HepG2 (cell line): Measurements from ENCODE around the gene ASTE1. TPM values are rescaled to one million over a fixed set of nuclear protein-coding genes. Genes with fewer than 3 reads are reported as not detected.

Experiments
- ATAC-seq: fragments of 200-7000 bp; cut with Tn5 transposase; 3 replicates; pipeline ENCODE4 v1.9.1; 2020; ENCODE audit warnings: mild to moderate bottlenecking, moderate library complexity
- BruUV-seq: library from RNA; stranded (reverse); fragments of 400-500 nt; replicated peaks from 2 replicates; lab custom pipeline; 2021; lab: Mats Ljungman, UMichigan
- CTCF ChIA-PET: fragments of 300-600 bp; formaldehyde crosslinking; extraction: SDS; loops from one replicate; lab custom pipeline; 2021; ENCODE audit warnings: low total read pairs, inconsistent platforms, low intra/inter-chr PET ratio; lab: Yijun Ruan, JAX
- POLR2A ChIA-PET: fragments of 350-600 bp; sonication (Branson Sonifier 250); formaldehyde crosslinking; loops from one replicate; lab custom pipeline; 2020; ENCODE audit warnings: antibody characterized with exemption, inconsistent platforms; lab: Yijun Ruan, JAX
- DNase-seq: peaks from one replicate; pipeline ENCODE4 v3.0.0-alpha.2; 2015; ENCODE audit warnings: low spot score
- FAIRE-seq: peaks from 3 replicates; lab custom pipeline; 2011; peaks lifted over from hg19 to GRCh38; lab: Jason Lieb, UNC
- H2AFZ ChIP-seq: one replicate; pipeline ENCODE4 v1.6.1; 2011; ENCODE audit warnings: low read length, inconsistent platforms
- H3K27ac ChIP-seq: fragments of 300-600 bp; 3 replicates; pipeline ENCODE4 v1.8.0; 2011; ENCODE audit warnings: mixed run types, mild to moderate bottlenecking, mixed read lengths, low read length, inconsistent platforms; ENCODE audit not compliant: insufficient read depth; ENCODE audit errors: extremely low read length
- H3K27me3 ChIP-seq, 2 experiments: fragments of 200-600 bp in 1 of 2; 2 replicates in 1 of 2; 3 replicates in 1 of 2; pipeline versions ENCODE4 v1.6.0 to v1.8.0; 2011; ENCODE audit warnings: low read length in 2 of 2, mild to moderate bottlenecking in 2 of 2, moderate library complexity in 2 of 2, inconsistent platforms in 1 of 2; ENCODE audit not compliant: insufficient read depth in 2 of 2, control insufficient read depth in 1 of 2
- H3K36me3 ChIP-seq, 2 experiments: fragments of 200-600 bp in 1 of 2; replicated peaks in 1 of 2; 2 replicates in 1 of 2; 3 replicates in 1 of 2; pipeline versions ENCODE4 v1.5.1 to v1.8.0; 2011; ENCODE audit warnings: low read length in 2 of 2, inconsistent platforms in 1 of 2; ENCODE audit not compliant: insufficient read depth in 2 of 2, control insufficient read depth in 1 of 2
- H3K4me1 ChIP-seq: 2 replicates; pipeline ENCODE4 v1.5.1; 2012; ENCODE audit warnings: low read length, inconsistent platforms; ENCODE audit not compliant: insufficient read depth
- H3K4me2 ChIP-seq: 2 replicates; pipeline ENCODE4 v1.6.0; 2011; ENCODE audit warnings: low read depth, low read length, inconsistent platforms
- H3K4me3 ChIP-seq, 3 experiments: fragments of 200-600 bp in 1 of 3; sonication (generic), shearing (Covaris generic) in 1 of 3; replicated peaks in 1 of 3; 2 replicates each; pipeline ENCODE4 v1.5.1; 2011 to 2016; ENCODE audit warnings: low read length in 3 of 3, inconsistent platforms in 2 of 3, low read depth in 2 of 3, mild to moderate bottlenecking in 2 of 3, control low read depth in 1 of 3, mixed read lengths in 1 of 3; ENCODE audit not compliant: insufficient read depth in 1 of 3
- H3K79me2 ChIP-seq: one replicate; pipeline ENCODE4 v1.6.1; 2011; ENCODE audit warnings: low read length, inconsistent platforms; ENCODE audit not compliant: insufficient read depth
- H3K9ac ChIP-seq: 2 replicates; pipeline ENCODE4 v1.6.0; 2011; ENCODE audit warnings: mild to moderate bottlenecking, low read depth, low read length, inconsistent platforms; ENCODE audit not compliant: insufficient read depth
- H3K9me3 ChIP-seq: 2 replicates; pipeline ENCODE4 v1.5.1; 2012; ENCODE audit warnings: mild to moderate bottlenecking, low read length
- H4K20me1 ChIP-seq: 2 replicates; pipeline ENCODE4 v1.6.0; 2011; ENCODE audit warnings: inconsistent platforms, mild to moderate bottlenecking, low read length, moderate library complexity; ENCODE audit not compliant: insufficient read depth
- AGO1 ChIP-seq: fragments of 200-400 bp; formaldehyde crosslinking; IDR thresholded peaks from 2 replicates; pipeline ENCODE4 v1.6.1; 2017; ENCODE audit warnings: mild to moderate bottlenecking, low read depth, low read length, moderate library complexity; ENCODE audit not compliant: poor library complexity, severe bottlenecking
- CBFB ChIP-seq: sonication (generic); formaldehyde crosslinking; IDR thresholded peaks from 2 replicates; pipeline ENCODE4 v1.4.0; 2020; ENCODE audit warnings: missing genetic modification reagents
- FOXJ3 ChIP-seq: sonication (generic); formaldehyde crosslinking; IDR thresholded peaks from 2 replicates; pipeline ENCODE4 v1.4.0; 2020; ENCODE audit warnings: missing genetic modification reagents, mild to moderate bottlenecking, borderline replicate concordance
- HNRNPL ChIP-seq: fragments of 200-400 bp; formaldehyde crosslinking; IDR thresholded peaks from 2 replicates; pipeline ENCODE4 v1.6.1; 2017; ENCODE audit warnings: mild to moderate bottlenecking, low read depth, low read length
- TRIM24 ChIP-seq: sonication (generic); formaldehyde crosslinking; IDR thresholded peaks from 2 replicates; pipeline ENCODE4 v1.8.0; 2022; ENCODE audit warnings: mild to moderate bottlenecking, missing genetic modification reagents
- ZFP90 ChIP-seq: sonication (generic); formaldehyde crosslinking; IDR thresholded peaks from 2 replicates; pipeline ENCODE4 v1.8.0; 2022; ENCODE audit warnings: missing genetic modification reagents, mild to moderate bottlenecking, inconsistent platforms, borderline replicate concordance
- ZNF180 ChIP-seq: sonication (generic); formaldehyde crosslinking; IDR thresholded peaks from 2 replicates; pipeline ENCODE4 v1.4.0; 2020; ENCODE audit warnings: low read depth, missing genetic modification reagents, borderline replicate concordance
- ZNF850 ChIP-seq: sonication (generic); formaldehyde crosslinking; conservative IDR thresholded peaks from 2 replicates; pipeline ENCODE4 v1.9.0; 2021; ENCODE audit warnings: mild to moderate bottlenecking, missing genetic modification reagents
- WGBS: methylation state at CpG from one replicate; pipeline ENCODE4 v1.1.6; 2017; ENCODE audit warnings: low lambda C conversion rate; 5-methylcytosine and 5-hydroxymethylcytosine counted together
- in situ Hi-C: cut with HindIII; loops from 2 replicates; pipeline ENCODE4 v1.10.0; 2017; ENCODE audit warnings: low pct_unique_long_range_greater_than_20kb; ENCODE audit not compliant: extremely low pct_ligation_motif_present
- intact Hi-C: fragments of 100-400 bp; cut with micrococcal nuclease; formaldehyde crosslinking; loops from one replicate; pipeline ENCODE4 v1.10.0; 2022; ENCODE audit not compliant: unreplicated experiment
- polyA plus RNA-seq, 8 experiments: library from polyadenylated mRNA; depleted of rRNA in 3 of 8; stranded (reverse) in 7 of 8; unstranded in 1 of 8; fragments of >200 nt; fragmentation: Illumina TruSeq in 4 of 8; extraction: Trizol in 4 of 8; gene quantifications; 2 replicates each; pipeline versions ENCODE4 v1.2.1 to v1.2.3, GENCODE V29; 2011 to 2016; ENCODE audit warnings: low read depth in 4 of 8, missing spikeins in 1 of 8, mixed read lengths in 1 of 8; ENCODE audit not compliant: insufficient read depth in 1 of 8
- total RNA-seq, 5 experiments: library from RNA; depleted of rRNA; stranded (reverse); fragments of >200 nt; fragmentation: Illumina TruSeq; extraction: Trizol; gene quantifications; 2 replicates each; pipeline ENCODE4 v1.2.3, GENCODE V29; 2016; ENCODE audit warnings: low read depth in 1 of 5
- TF ChIP-seq, protein P1 (sequence below): sonication (generic); formaldehyde crosslinking; IDR thresholded peaks from 2 replicates; pipeline ENCODE4 v1.4.0; 2020; ENCODE audit warnings: missing genetic modification reagents, borderline replicate concordance
- TF ChIP-seq, protein P2 (sequence below): IDR thresholded peaks from 2 replicates; pipeline ENCODE4 v1.6.1; 2016
- TF ChIP-seq, protein P3 (sequence below): sonication (generic); formaldehyde crosslinking; IDR thresholded peaks from 2 replicates; pipeline ENCODE4 v1.5.0; 2020; ENCODE audit warnings: mild to moderate bottlenecking, missing genetic modification reagents, borderline replicate concordance
- TF ChIP-seq, protein P4 (sequence below): sonication (generic); formaldehyde crosslinking; IDR thresholded peaks from 2 replicates; pipeline ENCODE4 v1.4.0; 2020; ENCODE audit warnings: mild to moderate bottlenecking, missing genetic modification reagents

ASTE1 gene
- total and polyA plus RNA-seq, 2 of the 13 experiments (the other 11 are each of a cell fraction or from before 2014, with no cell fraction given) = 4.0 to 7.9 TPM

DNA sequence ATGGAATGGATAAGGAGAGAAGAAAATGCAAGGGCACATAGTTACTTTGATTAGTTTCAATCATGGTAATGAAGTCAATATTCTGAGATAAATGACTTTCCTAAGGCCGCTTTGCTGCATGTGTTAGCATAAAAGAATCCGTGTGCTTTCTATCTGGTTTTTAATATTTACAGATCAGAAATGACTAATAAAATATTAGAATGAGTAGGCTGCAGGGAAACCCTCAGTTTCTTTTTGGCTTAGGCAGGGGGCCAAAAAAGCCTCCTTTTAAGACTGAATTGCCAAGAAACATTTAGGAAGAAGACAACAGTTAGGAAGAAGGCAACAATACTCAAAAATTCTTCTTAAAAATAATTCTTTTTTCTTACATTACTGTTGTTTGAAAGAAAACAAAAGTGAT, 11.7 kb upstream of the ASTE1 start:
- in situ Hi-C loops = loop anchor here (25.0 kb wide), 2 partner anchors 449 to 974 kb away; no protein-coding TSS in a partner anchor
- H3K27ac ChIP-seq = no peak overlapping the region
- no TSS peak for BruUV-seq
- CTCF ChIA-PET = no interaction called here
- no peak for FAIRE-seq
- no peaks in the 10 kb centered on the region for H3K27me3 ChIP-seq
- H3K36me3 ChIP-seq = no peaks in the 10 kb centered on the region
- no peak for DNase-seq
- H3K4me1 ChIP-seq = no peaks in the 10 kb centered on the region
- 86% methylated on average over 2 of the region's 2 CpGs for WGBS
- H3K4me2 ChIP-seq = no peak overlapping the region
- H4K20me1 ChIP-seq = no peaks in the 10 kb centered on the region
- no peak overlapping the region for H3K9ac ChIP-seq
- POLR2A ChIA-PET = no interaction called here
- H3K9me3 ChIP-seq = no peaks in the 10 kb centered on the region
- ATAC-seq = no peak
- no peaks in the 10 kb centered on the region for H3K79me2 ChIP-seq
- intact Hi-C loops = loop anchor here (10.0 kb wide), 3 partner anchors 346 to 756 kb away; partner anchors contain the start of gene NUDT16
- no peak overlapping the region for H3K4me3 ChIP-seq
- H2AFZ ChIP-seq = no peak overlapping the region
- TF ChIP-seq AGO1 (no peak), HNRNPL (no peak), FOXJ3 (CRISPR knock-in tag) (no peak), CBFB (CRISPR knock-in tag) (no peak), ZNF180 (CRISPR knock-in tag) (no peak), ZFP90 (no peak), TRIM24 (CRISPR knock-in tag) (no peak), ZNF850 (CRISPR knock-in tag) (no peak)
- TF ChIP-seq, protein P1, sequence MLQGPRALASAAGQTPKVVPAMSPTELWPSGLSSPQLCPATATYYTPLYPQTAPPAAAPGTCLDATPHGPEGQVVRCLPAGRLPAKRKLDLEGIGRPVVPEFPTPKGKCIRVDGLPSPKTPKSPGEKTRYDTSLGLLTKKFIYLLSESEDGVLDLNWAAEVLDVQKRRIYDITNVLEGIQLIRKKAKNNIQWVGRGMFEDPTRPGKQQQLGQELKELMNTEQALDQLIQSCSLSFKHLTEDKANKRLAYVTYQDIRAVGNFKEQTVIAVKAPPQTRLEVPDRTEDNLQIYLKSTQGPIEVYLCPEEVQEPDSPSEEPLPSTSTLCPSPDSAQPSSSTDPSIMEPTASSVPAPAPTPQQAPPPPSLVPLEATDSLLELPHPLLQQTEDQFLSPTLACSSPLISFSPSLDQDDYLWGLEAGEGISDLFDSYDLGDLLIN (CRISPR knock-in tag) = no peak
- TF ChIP-seq, protein P2, sequence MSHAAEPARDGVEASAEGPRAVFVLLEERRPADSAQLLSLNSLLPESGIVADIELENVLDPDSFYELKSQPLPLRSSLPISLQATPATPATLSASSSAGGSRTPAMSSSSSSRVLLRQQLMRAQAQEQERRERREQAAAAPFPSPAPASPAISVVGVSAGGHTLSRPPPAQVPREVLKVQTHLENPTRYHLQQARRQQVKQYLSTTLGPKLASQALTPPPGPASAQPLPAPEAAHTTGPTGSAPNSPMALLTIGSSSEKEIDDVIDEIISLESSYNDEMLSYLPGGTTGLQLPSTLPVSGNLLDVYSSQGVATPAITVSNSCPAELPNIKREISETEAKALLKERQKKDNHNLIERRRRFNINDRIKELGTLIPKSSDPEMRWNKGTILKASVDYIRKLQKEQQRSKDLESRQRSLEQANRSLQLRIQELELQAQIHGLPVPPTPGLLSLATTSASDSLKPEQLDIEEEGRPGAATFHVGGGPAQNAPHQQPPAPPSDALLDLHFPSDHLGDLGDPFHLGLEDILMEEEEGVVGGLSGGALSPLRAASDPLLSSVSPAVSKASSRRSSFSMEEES (CRISPR knock-in tag) = no peak
- TF ChIP-seq, protein P3, sequence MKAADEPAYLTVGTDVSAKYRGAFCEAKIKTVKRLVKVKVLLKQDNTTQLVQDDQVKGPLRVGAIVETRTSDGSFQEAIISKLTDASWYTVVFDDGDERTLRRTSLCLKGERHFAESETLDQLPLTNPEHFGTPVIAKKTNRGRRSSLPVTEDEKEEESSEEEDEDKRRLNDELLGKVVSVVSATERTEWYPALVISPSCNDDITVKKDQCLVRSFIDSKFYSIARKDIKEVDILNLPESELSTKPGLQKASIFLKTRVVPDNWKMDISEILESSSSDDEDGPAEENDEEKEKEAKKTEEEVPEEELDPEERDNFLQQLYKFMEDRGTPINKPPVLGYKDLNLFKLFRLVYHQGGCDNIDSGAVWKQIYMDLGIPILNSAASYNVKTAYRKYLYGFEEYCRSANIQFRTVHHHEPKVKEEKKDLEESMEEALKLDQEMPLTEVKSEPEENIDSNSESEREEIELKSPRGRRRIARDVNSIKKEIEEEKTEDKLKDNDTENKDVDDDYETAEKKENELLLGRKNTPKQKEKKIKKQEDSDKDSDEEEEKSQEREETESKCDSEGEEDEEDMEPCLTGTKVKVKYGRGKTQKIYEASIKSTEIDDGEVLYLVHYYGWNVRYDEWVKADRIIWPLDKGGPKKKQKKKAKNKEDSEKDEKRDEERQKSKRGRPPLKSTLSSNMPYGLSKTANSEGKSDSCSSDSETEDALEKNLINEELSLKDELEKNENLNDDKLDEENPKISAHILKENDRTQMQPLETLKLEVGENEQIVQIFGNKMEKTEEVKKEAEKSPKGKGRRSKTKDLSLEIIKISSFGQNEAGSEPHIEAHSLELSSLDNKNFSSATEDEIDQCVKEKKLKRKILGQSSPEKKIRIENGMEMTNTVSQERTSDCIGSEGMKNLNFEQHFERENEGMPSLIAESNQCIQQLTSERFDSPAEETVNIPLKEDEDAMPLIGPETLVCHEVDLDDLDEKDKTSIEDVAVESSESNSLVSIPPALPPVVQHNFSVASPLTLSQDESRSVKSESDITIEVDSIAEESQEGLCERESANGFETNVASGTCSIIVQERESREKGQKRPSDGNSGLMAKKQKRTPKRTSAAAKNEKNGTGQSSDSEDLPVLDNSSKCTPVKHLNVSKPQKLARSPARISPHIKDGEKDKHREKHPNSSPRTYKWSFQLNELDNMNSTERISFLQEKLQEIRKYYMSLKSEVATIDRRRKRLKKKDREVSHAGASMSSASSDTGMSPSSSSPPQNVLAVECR (CRISPR knock-in tag) = no peak
- TF ChIP-seq, protein P4, sequence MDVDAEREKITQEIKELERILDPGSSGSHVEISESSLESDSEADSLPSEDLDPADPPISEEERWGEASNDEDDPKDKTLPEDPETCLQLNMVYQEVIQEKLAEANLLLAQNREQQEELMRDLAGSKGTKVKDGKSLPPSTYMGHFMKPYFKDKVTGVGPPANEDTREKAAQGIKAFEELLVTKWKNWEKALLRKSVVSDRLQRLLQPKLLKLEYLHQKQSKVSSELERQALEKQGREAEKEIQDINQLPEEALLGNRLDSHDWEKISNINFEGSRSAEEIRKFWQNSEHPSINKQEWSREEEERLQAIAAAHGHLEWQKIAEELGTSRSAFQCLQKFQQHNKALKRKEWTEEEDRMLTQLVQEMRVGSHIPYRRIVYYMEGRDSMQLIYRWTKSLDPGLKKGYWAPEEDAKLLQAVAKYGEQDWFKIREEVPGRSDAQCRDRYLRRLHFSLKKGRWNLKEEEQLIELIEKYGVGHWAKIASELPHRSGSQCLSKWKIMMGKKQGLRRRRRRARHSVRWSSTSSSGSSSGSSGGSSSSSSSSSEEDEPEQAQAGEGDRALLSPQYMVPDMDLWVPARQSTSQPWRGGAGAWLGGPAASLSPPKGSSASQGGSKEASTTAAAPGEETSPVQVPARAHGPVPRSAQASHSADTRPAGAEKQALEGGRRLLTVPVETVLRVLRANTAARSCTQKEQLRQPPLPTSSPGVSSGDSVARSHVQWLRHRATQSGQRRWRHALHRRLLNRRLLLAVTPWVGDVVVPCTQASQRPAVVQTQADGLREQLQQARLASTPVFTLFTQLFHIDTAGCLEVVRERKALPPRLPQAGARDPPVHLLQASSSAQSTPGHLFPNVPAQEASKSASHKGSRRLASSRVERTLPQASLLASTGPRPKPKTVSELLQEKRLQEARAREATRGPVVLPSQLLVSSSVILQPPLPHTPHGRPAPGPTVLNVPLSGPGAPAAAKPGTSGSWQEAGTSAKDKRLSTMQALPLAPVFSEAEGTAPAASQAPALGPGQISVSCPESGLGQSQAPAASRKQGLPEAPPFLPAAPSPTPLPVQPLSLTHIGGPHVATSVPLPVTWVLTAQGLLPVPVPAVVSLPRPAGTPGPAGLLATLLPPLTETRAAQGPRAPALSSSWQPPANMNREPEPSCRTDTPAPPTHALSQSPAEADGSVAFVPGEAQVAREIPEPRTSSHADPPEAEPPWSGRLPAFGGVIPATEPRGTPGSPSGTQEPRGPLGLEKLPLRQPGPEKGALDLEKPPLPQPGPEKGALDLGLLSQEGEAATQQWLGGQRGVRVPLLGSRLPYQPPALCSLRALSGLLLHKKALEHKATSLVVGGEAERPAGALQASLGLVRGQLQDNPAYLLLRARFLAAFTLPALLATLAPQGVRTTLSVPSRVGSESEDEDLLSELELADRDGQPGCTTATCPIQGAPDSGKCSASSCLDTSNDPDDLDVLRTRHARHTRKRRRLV (CRISPR knock-in tag) = no peak
